ENCODE data around the gene PRCD.

PRCD gene

DNA sequence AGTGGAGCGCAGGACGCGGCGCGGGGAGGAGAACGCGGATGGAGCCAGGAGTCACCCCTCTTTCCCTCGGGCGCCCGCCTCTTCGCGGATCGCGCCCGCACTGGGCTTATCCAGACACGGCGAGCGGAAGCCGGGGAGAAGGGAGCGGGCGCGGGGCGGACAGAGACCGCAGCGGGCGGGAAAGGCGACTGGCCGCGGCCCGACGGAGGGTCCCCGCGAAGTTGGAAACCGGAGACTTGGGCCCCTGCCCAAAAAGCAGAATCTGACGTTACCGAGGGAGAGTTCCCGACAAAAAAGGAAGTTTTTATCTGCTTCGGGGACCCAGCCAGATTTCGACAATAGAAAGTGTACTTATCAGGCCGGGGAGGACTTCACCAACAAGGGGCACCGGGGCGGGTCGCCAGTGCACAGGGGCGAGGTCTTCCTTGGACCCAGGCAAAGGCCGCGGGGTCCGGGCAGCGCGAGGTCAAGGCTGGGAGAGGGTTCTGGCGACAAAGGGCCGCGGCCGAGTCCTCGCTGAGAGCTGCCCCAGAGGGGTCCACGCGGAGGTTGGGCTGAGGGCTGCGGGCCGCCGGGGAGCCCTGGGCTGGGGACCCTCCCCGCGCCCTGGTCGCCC is 45.3 kb downstream of the PRCD start:
- H3K36me3 ChIP-seq (ENCODE audit: control insufficient read depth, insufficient read depth, low read length), result no peaks in the 10 kb centered on the region
- peaks cover 19% of the 10 kb centered on the region for H3K27me3 ChIP-seq (replicated peaks; ENCODE audit: control insufficient read depth, insufficient read depth, low read length, poor library complexity, severe bottlenecking)
- peaks cover 19% of the 10 kb centered on the region for H3K4me1 ChIP-seq (ENCODE audit: control insufficient read depth, insufficient read depth, low read length, poor library complexity, severe bottlenecking)
- H3K9me3 ChIP-seq (ENCODE audit: control insufficient read depth, low read length), result no peaks in the 10 kb centered on the region
- DNase-seq, result no peak
- H3K4me3 ChIP-seq (ENCODE audit: insufficient read depth, low read depth, low read length, poor library complexity, severe bottlenecking), result peak overlapping the region; percentile 72
- no peak overlapping the region for H3K27ac ChIP-seq (ENCODE audit: insufficient read depth, low read length, poor library complexity, severe bottlenecking)

DNA sequence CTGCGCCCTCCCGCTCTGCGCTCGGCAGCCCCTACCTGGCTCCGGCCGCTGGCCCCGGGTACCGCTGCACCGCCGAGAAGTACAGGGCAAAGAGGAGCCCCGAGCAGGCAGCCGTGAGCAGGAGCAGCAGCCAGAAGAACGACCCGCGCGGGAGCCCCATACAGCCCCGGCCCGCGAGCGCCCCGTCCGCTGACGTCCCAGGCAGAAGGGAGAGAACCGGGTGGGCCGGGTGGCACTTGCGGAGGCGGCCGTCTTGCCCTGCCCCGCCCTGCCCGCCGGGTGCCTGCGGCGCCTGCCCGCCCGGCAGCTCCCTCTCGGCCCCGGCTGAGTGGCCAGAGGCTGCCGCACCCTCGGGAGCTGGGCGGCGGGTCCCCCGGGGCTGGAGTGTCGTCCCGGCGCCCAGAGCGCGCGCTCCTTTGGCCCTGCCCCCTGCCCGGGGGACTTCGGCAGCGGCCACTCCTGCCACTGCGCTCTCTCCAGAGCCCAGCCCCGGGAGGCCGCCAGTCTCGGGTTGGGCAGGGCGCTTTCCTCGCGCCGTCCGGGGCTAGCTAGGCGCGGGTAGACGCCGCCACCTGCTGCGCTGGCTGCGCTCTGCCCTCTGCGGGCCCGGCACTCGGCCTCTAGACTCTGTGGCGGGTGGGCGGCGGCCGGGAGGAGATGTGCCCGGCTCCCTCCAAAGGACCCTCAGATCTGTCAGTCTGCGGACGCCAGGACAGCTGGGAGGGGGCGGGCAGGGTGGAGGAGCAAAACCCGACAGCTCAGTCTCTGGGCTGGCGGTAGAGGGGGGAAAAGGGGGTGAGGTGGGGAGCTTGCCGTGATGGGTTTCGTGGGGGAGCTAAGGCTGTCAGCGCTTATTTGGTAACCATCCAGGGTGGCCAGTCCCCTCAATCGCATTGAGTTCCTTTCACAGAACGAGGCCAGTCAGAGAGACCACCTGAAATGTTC is 46.1 kb downstream of the PRCD start, which contains the start of gene ST6GALNAC2:
Gene ST6GALNAC2, minus strand, starts transcription at position 212 of the 945 bp plus-strand sequence. Its CDS starts 52 bp downstream, at position 160.
- H3K36me3 ChIP-seq (ENCODE audit: control insufficient read depth, insufficient read depth, low read length), result no peaks in the 10 kb centered on the region
- peaks cover 19% of the 10 kb centered on the region for H3K4me1 ChIP-seq (ENCODE audit: control insufficient read depth, insufficient read depth, low read length, poor library complexity, severe bottlenecking)
- H3K27ac ChIP-seq (ENCODE audit: insufficient read depth, low read length, poor library complexity, severe bottlenecking), result no peak within 1 kb of the TSS
- H3K9me3 ChIP-seq (ENCODE audit: control insufficient read depth, low read length), result no peaks in the 10 kb centered on the region
- peaks cover 19% of the 10 kb centered on the region for H3K27me3 ChIP-seq (replicated peaks; ENCODE audit: control insufficient read depth, insufficient read depth, low read length, poor library complexity, severe bottlenecking)
- DNase-seq, result peak; percentile 25 to 32 (median 30)
- H3K4me3 ChIP-seq (ENCODE audit: insufficient read depth, low read depth, low read length, poor library complexity, severe bottlenecking), result peak within 1 kb of the TSS; percentile 72

DNA sequence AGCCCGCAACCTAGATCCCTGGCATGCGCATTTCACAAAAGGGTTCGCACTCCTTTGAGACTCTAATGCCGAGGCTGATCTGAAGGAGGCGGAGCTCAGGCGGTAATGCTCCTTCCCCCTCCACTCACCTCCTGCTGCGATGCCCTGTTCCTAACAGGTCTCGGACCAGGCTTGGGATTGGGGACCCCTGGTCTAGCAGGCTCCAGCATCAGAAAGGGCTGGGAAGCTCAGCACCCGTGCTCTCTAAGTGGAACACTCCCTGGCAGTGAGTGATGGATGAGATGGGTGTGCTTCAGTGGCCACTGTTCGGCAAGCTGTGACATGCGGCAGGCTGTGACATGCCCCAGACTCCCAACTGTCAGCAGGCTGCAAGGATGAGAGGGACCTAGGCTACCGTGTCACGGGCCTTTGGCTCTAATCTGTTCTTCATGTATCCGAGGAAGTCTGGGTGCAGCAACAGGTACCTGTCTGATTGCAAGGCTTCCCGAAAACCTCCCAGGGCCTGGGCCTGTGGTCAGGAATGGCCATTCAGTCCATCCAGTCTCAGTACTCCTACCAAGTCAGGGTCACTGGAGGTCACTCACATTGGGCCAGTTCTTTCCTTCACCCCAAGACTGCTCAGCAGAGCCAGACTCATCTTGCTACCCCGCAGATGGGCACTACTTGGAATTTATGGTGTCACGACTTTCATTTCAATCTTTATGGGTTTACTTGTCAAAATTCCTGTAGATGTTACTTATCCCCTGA is 47.1 kb downstream of the PRCD start:
- H3K36me3 ChIP-seq (ENCODE audit: control insufficient read depth, insufficient read depth, low read length), result no peaks in the 10 kb centered on the region
- H3K27ac ChIP-seq (ENCODE audit: insufficient read depth, low read length, poor library complexity, severe bottlenecking), result no peak overlapping the region
- H3K9me3 ChIP-seq (ENCODE audit: control insufficient read depth, low read length), result no peaks in the 10 kb centered on the region
- DNase-seq, result no peak
- H3K27me3 ChIP-seq (replicated peaks; ENCODE audit: control insufficient read depth, insufficient read depth, low read length, poor library complexity, severe bottlenecking), result peaks cover 19% of the 10 kb centered on the region
- peaks cover 19% of the 10 kb centered on the region for H3K4me1 ChIP-seq (ENCODE audit: control insufficient read depth, insufficient read depth, low read length, poor library complexity, severe bottlenecking)
- no peak overlapping the region for H3K4me3 ChIP-seq (ENCODE audit: insufficient read depth, low read depth, low read length, poor library complexity, severe bottlenecking)

DNA sequence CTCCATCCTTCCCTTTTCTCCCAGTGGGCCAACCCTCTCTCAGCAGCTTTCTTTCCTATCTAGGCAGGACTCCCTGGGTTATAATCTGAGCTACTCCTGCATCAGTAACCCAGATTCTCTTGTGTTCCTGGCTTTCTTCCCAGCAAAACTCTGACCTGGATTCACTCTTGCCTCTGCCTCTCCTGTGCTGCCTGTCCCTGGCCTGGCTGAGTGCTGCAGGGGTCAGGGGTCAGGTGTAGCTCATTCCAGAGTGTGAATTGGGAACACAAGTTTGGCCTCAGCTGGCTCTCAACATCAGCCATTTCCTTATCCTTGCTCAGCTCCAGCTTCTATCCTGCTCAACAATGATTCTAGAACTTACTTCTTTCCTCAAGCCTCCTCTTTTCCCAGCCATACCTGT is 48.3 kb downstream of the PRCD start:
- H3K9me3 ChIP-seq (ENCODE audit: control insufficient read depth, low read length), result no peaks in the 10 kb centered on the region
- no peak overlapping the region for H3K4me3 ChIP-seq (ENCODE audit: insufficient read depth, low read depth, low read length, poor library complexity, severe bottlenecking)
- peaks cover 19% of the 10 kb centered on the region for H3K27me3 ChIP-seq (replicated peaks; ENCODE audit: control insufficient read depth, insufficient read depth, low read length, poor library complexity, severe bottlenecking)
- H3K4me1 ChIP-seq (ENCODE audit: control insufficient read depth, insufficient read depth, low read length, poor library complexity, severe bottlenecking), result peaks cover 19% of the 10 kb centered on the region
- no peak for DNase-seq
- H3K27ac ChIP-seq (ENCODE audit: insufficient read depth, low read length, poor library complexity, severe bottlenecking), result no peak overlapping the region
- no peaks in the 10 kb centered on the region for H3K36me3 ChIP-seq (ENCODE audit: control insufficient read depth, insufficient read depth, low read length)

DNA sequence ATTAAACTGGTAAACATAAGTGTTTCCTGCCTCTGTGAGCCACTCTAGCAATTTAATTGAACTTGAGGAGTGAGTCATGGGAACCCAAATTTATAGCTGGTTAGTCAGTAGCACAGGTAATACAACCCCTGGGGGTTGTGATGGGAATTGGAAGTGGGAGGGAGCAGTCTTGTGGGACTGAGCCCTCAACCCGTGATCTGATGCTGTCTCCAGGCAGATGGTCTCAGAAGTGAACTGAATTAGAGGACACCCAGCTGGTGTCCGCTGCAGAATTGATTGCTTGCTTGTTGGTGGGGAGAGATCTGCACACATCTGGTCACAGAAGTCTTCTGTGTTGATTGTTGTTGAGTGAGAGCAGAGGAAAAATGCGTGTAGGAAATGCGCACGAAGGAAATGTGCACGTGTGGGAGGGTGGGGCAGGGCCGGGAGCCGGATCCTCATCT is 53.6 kb downstream of the PRCD start:
- no peak for DNase-seq

DNA sequence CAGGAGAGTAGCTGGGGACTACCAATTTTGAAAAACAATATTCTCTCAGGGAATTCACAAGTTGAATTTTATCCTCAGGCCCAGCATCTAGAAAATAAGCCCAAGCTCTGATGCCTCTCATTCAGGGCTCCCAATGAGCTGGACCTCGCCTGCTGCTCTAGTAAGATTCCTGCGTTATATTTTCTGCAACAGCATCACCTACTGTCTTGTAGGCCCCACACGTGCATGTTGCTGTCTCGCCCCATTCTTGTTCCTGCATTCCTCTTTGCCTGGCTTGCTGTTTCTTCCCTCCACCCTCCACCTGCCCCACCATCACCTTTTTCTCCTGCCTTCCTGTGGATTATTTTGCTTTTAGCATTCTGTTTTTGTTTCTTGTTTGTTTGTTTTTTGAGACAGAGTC is 54.1 kb downstream of the PRCD start:
- no peaks in the 10 kb centered on the region for H3K9me3 ChIP-seq (ENCODE audit: control insufficient read depth, low read length)
- no peak overlapping the region for H3K27ac ChIP-seq (ENCODE audit: insufficient read depth, low read length, poor library complexity, severe bottlenecking)
- H3K4me1 ChIP-seq (ENCODE audit: control insufficient read depth, insufficient read depth, low read length, poor library complexity, severe bottlenecking), result no peaks in the 10 kb centered on the region
- no peak for DNase-seq
- no peaks in the 10 kb centered on the region for H3K36me3 ChIP-seq (ENCODE audit: control insufficient read depth, insufficient read depth, low read length)
- H3K4me3 ChIP-seq (ENCODE audit: insufficient read depth, low read depth, low read length, poor library complexity, severe bottlenecking), result no peak overlapping the region
- H3K27me3 ChIP-seq (replicated peaks; ENCODE audit: control insufficient read depth, insufficient read depth, low read length, poor library complexity, severe bottlenecking), result no peaks in the 10 kb centered on the region

More for the DNA sequence above, 53.6 kb downstream of the PRCD start:
- Histone ChIP-seq H3K4me3 (ENCODE audit: insufficient read depth, low read depth, low read length, poor library complexity, severe bottlenecking) (no peak overlapping the region), H3K9me3 (ENCODE audit: control insufficient read depth, low read length) (no peaks in the 10 kb centered on the region), H3K27me3 (replicated peaks; ENCODE audit: control insufficient read depth, insufficient read depth, low read length, poor library complexity, severe bottlenecking) (no peaks in the 10 kb centered on the region), H3K4me1 (ENCODE audit: control insufficient read depth, insufficient read depth, low read length, poor library complexity, severe bottlenecking) (no peaks in the 10 kb centered on the region), H3K36me3 (ENCODE audit: control insufficient read depth, insufficient read depth, low read length) (no peaks in the 10 kb centered on the region), H3K27ac (ENCODE audit: insufficient read depth, low read length, poor library complexity, severe bottlenecking) (no peak overlapping the region)

DNA sequence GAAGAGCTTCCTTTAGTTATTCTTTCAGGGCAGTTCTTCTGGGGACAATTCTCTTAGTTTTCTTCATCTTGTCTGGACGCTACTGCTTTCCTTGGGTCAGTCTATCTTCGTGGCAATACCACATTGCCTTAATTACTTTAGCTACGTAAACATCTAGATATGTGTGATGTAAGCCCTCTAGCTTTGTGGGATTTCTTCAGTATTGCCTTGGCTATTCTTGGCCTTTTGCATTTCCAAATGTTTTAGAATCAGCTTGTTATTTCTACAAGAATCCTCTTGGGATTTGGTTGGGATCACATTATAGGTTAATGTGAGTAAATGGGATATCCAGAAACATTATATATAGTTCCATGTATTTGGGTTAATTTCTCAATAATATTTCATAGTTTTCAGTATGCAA is 54.8 kb downstream of the PRCD start:
- Histone ChIP-seq H3K4me3 (ENCODE audit: insufficient read depth, low read depth, low read length, poor library complexity, severe bottlenecking) (no peak overlapping the region), H3K27ac (ENCODE audit: insufficient read depth, low read length, poor library complexity, severe bottlenecking) (no peak overlapping the region), H3K9me3 (ENCODE audit: control insufficient read depth, low read length) (no peaks in the 10 kb centered on the region), H3K27me3 (replicated peaks; ENCODE audit: control insufficient read depth, insufficient read depth, low read length, poor library complexity, severe bottlenecking) (no peaks in the 10 kb centered on the region), H3K4me1 (ENCODE audit: control insufficient read depth, insufficient read depth, low read length, poor library complexity, severe bottlenecking) (no peaks in the 10 kb centered on the region), H3K36me3 (ENCODE audit: control insufficient read depth, insufficient read depth, low read length) (no peaks in the 10 kb centered on the region)
- DNase-seq, result no peak

All from effector memory CD4-positive, alpha-beta T cell (primary cell).